ENCODE measurements around the gene MDM2.

MDM2 gene

DNA sequence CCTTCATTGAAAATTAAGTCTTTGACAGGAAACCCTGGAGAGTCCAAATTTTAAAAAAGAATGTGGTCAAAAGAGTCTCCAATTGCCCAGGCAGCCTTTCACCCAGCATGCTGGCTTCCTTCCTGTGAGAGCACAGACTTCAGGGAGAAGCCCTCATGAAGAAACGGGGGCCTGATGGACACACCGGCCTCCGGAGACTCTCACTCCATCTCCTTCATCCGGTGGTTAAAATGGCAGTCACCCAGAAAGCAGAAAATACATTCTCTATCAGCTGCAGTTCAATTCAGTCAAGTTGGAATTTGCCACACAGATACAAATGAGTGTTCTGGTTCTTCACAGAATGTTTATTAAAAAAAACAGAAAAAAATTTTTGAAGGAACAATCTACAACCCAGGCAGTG, 68.5 kb downstream of the MDM2 start:
- Histone ChIP-seq H3K4me3 (ENCODE audit: low read length) (peak overlapping the region; percentile 22), H3K36me3 (ENCODE audit: control insufficient read depth, low read length) (peaks cover 40% of the 10 kb centered on the region), H4K20me1 (ENCODE audit: control insufficient read depth, insufficient read depth, low read depth, low read length) (no peaks in the 10 kb centered on the region), H3K27ac (ENCODE audit: low read depth, low read length) (peak overlapping the region; percentile 73), H3F3A (ENCODE audit: control insufficient read depth, insufficient read depth) (peaks cover 20% of the 10 kb centered on the region), H3K79me2 (ENCODE audit: control insufficient read depth, low read length) (no peaks in the 10 kb centered on the region), H3K9me3 (ENCODE audit: control insufficient read depth, insufficient read depth, low read length) (no peaks in the 10 kb centered on the region), H3K4me2 (ENCODE audit: low read length) (peak overlapping the region; percentile 52), H3K9me2 (replicated peaks; ENCODE audit: control insufficient read depth, low read length) (no peaks in the 10 kb centered on the region), H3K27me3 (ENCODE audit: control insufficient read depth, low read length) (no peaks in the 10 kb centered on the region), H3K4me1 (ENCODE audit: control insufficient read depth, low read length) (peaks cover 94% of the 10 kb centered on the region)
- TF ChIP-seq EZH2phosphoT487 (IDR thresholded peaks at IDR 0.05; ENCODE audit: borderline replicate concordance, low read length), result no peak
- TF ChIP-seq, protein P1, sequence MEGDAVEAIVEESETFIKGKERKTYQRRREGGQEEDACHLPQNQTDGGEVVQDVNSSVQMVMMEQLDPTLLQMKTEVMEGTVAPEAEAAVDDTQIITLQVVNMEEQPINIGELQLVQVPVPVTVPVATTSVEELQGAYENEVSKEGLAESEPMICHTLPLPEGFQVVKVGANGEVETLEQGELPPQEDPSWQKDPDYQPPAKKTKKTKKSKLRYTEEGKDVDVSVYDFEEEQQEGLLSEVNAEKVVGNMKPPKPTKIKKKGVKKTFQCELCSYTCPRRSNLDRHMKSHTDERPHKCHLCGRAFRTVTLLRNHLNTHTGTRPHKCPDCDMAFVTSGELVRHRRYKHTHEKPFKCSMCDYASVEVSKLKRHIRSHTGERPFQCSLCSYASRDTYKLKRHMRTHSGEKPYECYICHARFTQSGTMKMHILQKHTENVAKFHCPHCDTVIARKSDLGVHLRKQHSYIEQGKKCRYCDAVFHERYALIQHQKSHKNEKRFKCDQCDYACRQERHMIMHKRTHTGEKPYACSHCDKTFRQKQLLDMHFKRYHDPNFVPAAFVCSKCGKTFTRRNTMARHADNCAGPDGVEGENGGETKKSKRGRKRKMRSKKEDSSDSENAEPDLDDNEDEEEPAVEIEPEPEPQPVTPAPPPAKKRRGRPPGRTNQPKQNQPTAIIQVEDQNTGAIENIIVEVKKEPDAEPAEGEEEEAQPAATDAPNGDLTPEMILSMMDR (IDR thresholded peaks at IDR 0.05; ENCODE audit: low read depth, low read length, poor library complexity, severe bottlenecking), result no peak

DNA sequence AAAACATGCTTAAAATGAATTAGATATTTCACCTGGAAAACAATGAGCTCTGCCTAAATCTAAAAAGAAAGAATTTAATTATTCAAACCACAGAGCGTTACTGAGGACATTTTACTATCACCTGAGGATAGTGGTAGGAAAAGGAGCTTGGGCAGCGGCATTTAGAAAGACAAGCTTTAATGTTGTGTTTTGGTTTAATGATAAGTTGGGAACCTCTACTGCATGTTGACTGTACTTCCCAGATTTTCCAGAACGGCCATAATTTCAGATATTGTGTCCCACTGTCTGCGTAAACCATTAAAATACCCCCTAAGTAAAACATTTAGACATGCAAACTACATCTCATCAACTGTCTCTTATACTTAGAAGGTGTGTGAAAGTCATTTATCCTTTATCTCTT, 69.6 kb downstream of the MDM2 start:
- Histone ChIP-seq H4K20me1 (ENCODE audit: control insufficient read depth, insufficient read depth, low read depth, low read length) (no peaks in the 10 kb centered on the region), H3F3A (ENCODE audit: control insufficient read depth, insufficient read depth) (peaks cover 27% of the 10 kb centered on the region), H3K9me3 (ENCODE audit: control insufficient read depth, insufficient read depth, low read length) (no peaks in the 10 kb centered on the region), H3K4me3 (ENCODE audit: low read length) (no peak overlapping the region), H3K9me2 (replicated peaks; ENCODE audit: control insufficient read depth, low read length) (no peaks in the 10 kb centered on the region), H3K27ac (ENCODE audit: low read depth, low read length) (peak overlapping the region; percentile 73), H3K4me1 (ENCODE audit: control insufficient read depth, low read length) (peaks cover 94% of the 10 kb centered on the region), H3K4me2 (ENCODE audit: low read length) (peak overlapping the region; percentile 52), H3K79me2 (ENCODE audit: control insufficient read depth, low read length) (no peaks in the 10 kb centered on the region), H3K36me3 (ENCODE audit: control insufficient read depth, low read length) (peaks cover 37% of the 10 kb centered on the region), H3K27me3 (ENCODE audit: control insufficient read depth, low read length) (no peaks in the 10 kb centered on the region)
- no peak for TF ChIP-seq EZH2phosphoT487 (IDR thresholded peaks at IDR 0.05; ENCODE audit: borderline replicate concordance, low read length)
- TF ChIP-seq, protein P1 (IDR thresholded peaks at IDR 0.05; ENCODE audit: low read depth, low read length, poor library complexity, severe bottlenecking), result no peak

DNA sequence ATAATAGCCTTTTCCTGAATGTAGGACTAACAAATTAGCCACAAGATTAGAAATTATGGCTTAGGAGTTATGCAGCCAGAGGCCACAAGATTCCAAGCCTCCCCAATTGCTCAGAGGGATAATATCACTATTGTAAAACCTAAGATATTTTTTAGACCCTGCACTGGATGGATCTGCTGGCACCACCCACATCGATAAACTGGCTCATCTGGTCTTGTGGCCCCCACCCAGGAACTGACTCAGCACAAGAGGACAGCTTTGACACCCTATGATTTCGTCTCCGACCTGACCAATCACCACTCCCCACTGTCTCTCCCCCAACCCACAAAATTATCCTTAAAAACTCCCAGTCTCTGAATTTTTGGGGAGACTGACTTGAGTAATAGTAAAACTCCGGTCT, 70.3 kb downstream of the MDM2 start:
- Histone ChIP-seq H3K9me3 (ENCODE audit: control insufficient read depth, insufficient read depth, low read length) (no peaks in the 10 kb centered on the region), H3K4me1 (ENCODE audit: control insufficient read depth, low read length) (peaks cover 94% of the 10 kb centered on the region), H3K4me2 (ENCODE audit: low read length) (no peak overlapping the region), H3K9me2 (replicated peaks; ENCODE audit: control insufficient read depth, low read length) (no peaks in the 10 kb centered on the region), H3K36me3 (ENCODE audit: control insufficient read depth, low read length) (peaks cover 37% of the 10 kb centered on the region), H3K27ac (ENCODE audit: low read depth, low read length) (peak overlapping the region; percentile 9; the same call in 1 of the 2 replicates), H4K20me1 (ENCODE audit: control insufficient read depth, insufficient read depth, low read depth, low read length) (no peaks in the 10 kb centered on the region), H3K27me3 (ENCODE audit: control insufficient read depth, low read length) (no peaks in the 10 kb centered on the region), H3K79me2 (ENCODE audit: control insufficient read depth, low read length) (no peaks in the 10 kb centered on the region), H3K4me3 (ENCODE audit: low read length) (no peak overlapping the region), H3F3A (ENCODE audit: control insufficient read depth, insufficient read depth) (peaks cover 32% of the 10 kb centered on the region)
- no peak for TF ChIP-seq EZH2phosphoT487 (IDR thresholded peaks at IDR 0.05; ENCODE audit: borderline replicate concordance, low read length)

DNA sequence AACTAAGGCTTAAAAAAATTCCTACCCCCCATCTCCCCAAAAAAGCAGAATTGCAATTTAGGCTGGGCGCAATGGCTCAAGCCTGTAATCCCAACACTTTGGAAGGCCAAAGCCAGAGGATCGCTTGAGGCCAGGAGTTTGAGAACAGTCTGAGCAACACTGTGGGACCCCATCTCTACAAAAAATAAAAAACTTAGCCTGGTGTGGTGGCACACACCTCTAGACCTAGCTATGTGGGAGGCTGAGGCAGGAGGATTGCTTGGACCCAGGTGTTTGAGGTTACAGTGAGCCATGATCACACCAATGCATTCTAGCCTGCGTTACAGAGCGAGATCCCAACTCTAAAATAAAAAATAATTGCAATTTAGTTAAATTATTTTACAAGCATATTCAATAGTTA, 70.9 kb downstream of the MDM2 start:
- TF ChIP-seq EZH2phosphoT487 (IDR thresholded peaks at IDR 0.05; ENCODE audit: borderline replicate concordance, low read length), result no peak
- TF ChIP-seq, protein P1 (IDR thresholded peaks at IDR 0.05; ENCODE audit: low read depth, low read length, poor library complexity, severe bottlenecking), result no peak
- peaks cover 37% of the 10 kb centered on the region for H3K36me3 ChIP-seq (ENCODE audit: control insufficient read depth, low read length)
- H3K9me2 ChIP-seq (replicated peaks; ENCODE audit: control insufficient read depth, low read length), result no peaks in the 10 kb centered on the region
- no peaks in the 10 kb centered on the region for H3K9me3 ChIP-seq (ENCODE audit: control insufficient read depth, insufficient read depth, low read length)
- H3K4me1 ChIP-seq (ENCODE audit: control insufficient read depth, low read length), result peaks cover 95% of the 10 kb centered on the region
- peaks cover 35% of the 10 kb centered on the region for H3F3A ChIP-seq (ENCODE audit: control insufficient read depth, insufficient read depth)
- no peak overlapping the region for H3K27ac ChIP-seq (ENCODE audit: low read depth, low read length)
- no peaks in the 10 kb centered on the region for H4K20me1 ChIP-seq (ENCODE audit: control insufficient read depth, insufficient read depth, low read depth, low read length)
- H3K79me2 ChIP-seq (ENCODE audit: control insufficient read depth, low read length), result no peaks in the 10 kb centered on the region
- no peak overlapping the region for H3K4me2 ChIP-seq (ENCODE audit: low read length)
- H3K4me3 ChIP-seq (ENCODE audit: low read length), result no peak overlapping the region
- H3K27me3 ChIP-seq (ENCODE audit: control insufficient read depth, low read length), result no peaks in the 10 kb centered on the region
